OCI-LY7 (cell line): ENCODE measurements around the gene NODAL. TPM values are rescaled to one million over a fixed set of nuclear protein-coding genes. Genes with fewer than 3 reads are reported as not detected.

ENCODE experiments used
- Bru-seq: library from RNA; stranded (reverse); fragments of 400-500 nt; gene quantifications from one replicate; lab custom pipeline; 2021; lab: Mats Ljungman, UMichigan
- BruChase-seq, 2 experiments: library from RNA; stranded (reverse); fragments of 400-500 nt; gene quantifications; one replicate each; lab custom pipeline; 2021; lab: Mats Ljungman, UMichigan
- BruUV-seq: library from RNA; stranded (reverse); fragments of 400-500 nt; replicated peaks from 2 replicates; lab custom pipeline; 2021; lab: Mats Ljungman, UMichigan
- CTCF ChIA-PET: fragments of 300-600 bp; sonication (Branson Sonifier 250); formaldehyde crosslinking; loops from one replicate; lab custom pipeline; 2022; ENCODE audit warnings: antibody characterized with exemption; ENCODE audit not compliant: unreplicated experiment; lab: Charles Lee
- POLR2A ChIA-PET: fragments of 300-600 bp; sonication (Branson Sonifier 250); formaldehyde crosslinking; loops from one replicate; lab custom pipeline; 2022; ENCODE audit warnings: antibody characterized with exemption; lab: Charles Lee
- DNase-seq: peaks from one replicate; pipeline ENCODE4 v3.0.0-alpha.2; 2015; ENCODE audit warnings: low spot score
- H2AFZ ChIP-seq: fragments of 200-600 bp; sonication (generic), shearing (Covaris generic); 2 replicates; pipeline ENCODE4 v1.6.1; 2014; ENCODE audit warnings: mild to moderate bottlenecking, antibody characterized with exemption, low read length, moderate library complexity
- H3K27ac ChIP-seq: fragments of 200-600 bp; sonication (generic); 2 replicates; pipeline ENCODE4 v1.5.1; 2014; ENCODE audit warnings: mixed run types, low read depth, mild to moderate bottlenecking, moderate library complexity, low read length, inconsistent platforms; ENCODE audit not compliant: poor library complexity, severe bottlenecking
- H3K36me3 ChIP-seq: fragments of 200-600 bp; sonication (generic); 2 replicates; pipeline ENCODE4 v1.6.1; 2014; ENCODE audit warnings: mild to moderate bottlenecking, antibody characterized with exemption, low read length, moderate library complexity, mixed read lengths; ENCODE audit not compliant: insufficient read depth
- H3K4me1 ChIP-seq: fragments of 200-600 bp; sonication (generic); 2 replicates; pipeline ENCODE4 v1.5.1; 2014; ENCODE audit warnings: mild to moderate bottlenecking, low read length; ENCODE audit not compliant: insufficient read depth, poor library complexity, severe bottlenecking
- H3K4me2 ChIP-seq: fragments of 200-600 bp; sonication (generic); 2 replicates; pipeline ENCODE4 v1.6.1; 2014; ENCODE audit warnings: mild to moderate bottlenecking, low read length
- H3K4me3 ChIP-seq: fragments of 200-600 bp; sonication (generic); 2 replicates; pipeline ENCODE4 v1.5.1; 2014; ENCODE audit warnings: mild to moderate bottlenecking, low read depth, low read length; ENCODE audit not compliant: poor library complexity, severe bottlenecking
- H3K79me2 ChIP-seq: fragments of 200-600 bp; sonication (generic); 2 replicates; pipeline ENCODE4 v1.6.1; 2016; ENCODE audit warnings: low read depth, mild to moderate bottlenecking, low read length, moderate library complexity, mixed read lengths; ENCODE audit not compliant: insufficient read depth
- H3K9me2 ChIP-seq: fragments of 200-600 bp; sonication (generic); 2 replicates; pipeline ENCODE4 v1.6.1; 2016; ENCODE audit warnings: mild to moderate bottlenecking, low read length, mixed read lengths; ENCODE audit not compliant: insufficient read depth
- H3K9me3 ChIP-seq: fragments of 200-600 bp; sonication (generic); 2 replicates; pipeline ENCODE4 v1.6.1; 2014; ENCODE audit warnings: mild to moderate bottlenecking, mixed run types, low read length, mixed read lengths
- H4K20me1 ChIP-seq: fragments of 200-600 bp; sonication (generic); 2 replicates; pipeline ENCODE4 v1.6.1; 2014; ENCODE audit warnings: mild to moderate bottlenecking, antibody characterized with exemption, low read length, moderate library complexity, mixed read lengths; ENCODE audit not compliant: insufficient read depth
- EZH2phosphoT487 ChIP-seq: fragments of 200-600 bp; sonication (generic); IDR thresholded peaks from 2 replicates; pipeline ENCODE4 v1.6.1; 2018; ENCODE audit warnings: low read depth, borderline replicate concordance, mild to moderate bottlenecking, mixed run types, antibody characterized with exemption, low read length, moderate library complexity, mixed read lengths
- intact Hi-C: fragments of 100-400 bp; cut with micrococcal nuclease; formaldehyde crosslinking; loops from one replicate; pipeline ENCODE4 v1.10.0; 2022; ENCODE audit not compliant: unreplicated experiment
- long read RNA-seq: library from polyadenylated mRNA; stranded (forward); transcript quantifications from one replicate; pipeline ENCODE4 v2.0.0, GENCODE V29; 2022
- total RNA-seq, 2 experiments: library from RNA; depleted of rRNA in 1 of 2; stranded (reverse); fragments of >200 nt in 1 of 2; shearing (Covaris generic) in 1 of 2; gene quantifications; 2 replicates each; pipeline ENCODE4 v1.2.3, GENCODE V29; 2014 to 2022
- TF ChIP-seq, protein P1 (sequence below): fragments of 200-600 bp; sonication (generic); conservative IDR thresholded peaks from 2 replicates; pipeline ENCODE4 v1.5.1; 2014; ENCODE audit warnings: mild to moderate bottlenecking, antibody characterized with exemption, low read length, moderate library complexity, mixed read lengths

Gene NODAL
- total RNA-seq (2014; rRNA removed; shearing (Covaris generic)): not detected in 2 replicates
- total RNA-seq (2022): not detected in 2 replicates
- not detected for Bru-seq, nascent RNA
- not detected for BruChase-seq, experiment 1, labeled RNA remaining after a 6-hour chase
- BruChase-seq, experiment 2, labeled RNA remaining after a 2-hour chase: not detected
- long read RNA-seq, partial matches to known transcripts: 0 of 1 reads
- long read RNA-seq, other reads (novel, unspliced or antisense): 1 of 1 reads

- no peaks in the 10 kb centered on the region for H3K4me1 ChIP-seq
- no TSS peak for BruUV-seq
- no peak for DNase-seq
Measured at GRCh38 chr10:70441161-70441894, at the start of gene NODAL. TSS of gene NODAL (minus strand) at chr10:70441681. CDS start at chr10:70441667, 14 bp downstream.

DNA sequence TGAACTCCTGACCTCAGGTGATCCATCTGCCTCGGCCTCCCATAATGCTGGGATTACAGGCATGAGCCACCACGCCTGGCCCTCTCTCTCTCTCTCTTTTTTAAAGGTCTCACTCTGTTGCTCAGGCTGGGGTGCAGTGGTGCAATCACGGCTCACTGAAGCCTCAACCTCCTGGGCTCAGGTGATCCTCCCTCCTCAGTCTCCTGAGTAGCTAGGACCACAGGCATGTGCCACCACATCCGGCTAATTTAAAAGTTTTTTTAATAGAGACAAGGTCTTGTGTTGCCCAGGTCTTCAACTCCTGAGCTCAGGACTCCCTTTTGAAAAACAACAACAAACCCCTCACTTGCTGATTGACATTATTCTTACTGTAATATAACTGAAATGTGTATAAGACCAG, 48.7 kb upstream of the NODAL start:
- POLR2A ChIA-PET: interaction anchor here (1.0 to 2.2 kb wide), 9 partner anchors 9 to 86 kb away, joined by 3 to 9 read pairs (median 5); partner anchors contain the start of gene EIF4EBP2
- peak overlapping the region; percentile 95 for H3K4me2 ChIP-seq

More at GRCh38 chr10:70441161-70441894, at the start of gene NODAL:
- Histone ChIP-seq H3K9me3 (no peaks in the 10 kb centered on the region), H3K79me2 (no peaks in the 10 kb centered on the region), H4K20me1 (no peaks in the 10 kb centered on the region), H3K36me3 (no peaks in the 10 kb centered on the region), H3K4me3 (no peak within 1 kb of the TSS), H3K4me2 (no peak within 1 kb of the TSS), H3K27ac (no peak within 1 kb of the TSS), H3K9me2 (no peaks in the 10 kb centered on the region), H2AFZ (no peak within 1 kb of the TSS)
- intact Hi-C loops: no loop called here
- TF ChIP-seq, protein P1, sequence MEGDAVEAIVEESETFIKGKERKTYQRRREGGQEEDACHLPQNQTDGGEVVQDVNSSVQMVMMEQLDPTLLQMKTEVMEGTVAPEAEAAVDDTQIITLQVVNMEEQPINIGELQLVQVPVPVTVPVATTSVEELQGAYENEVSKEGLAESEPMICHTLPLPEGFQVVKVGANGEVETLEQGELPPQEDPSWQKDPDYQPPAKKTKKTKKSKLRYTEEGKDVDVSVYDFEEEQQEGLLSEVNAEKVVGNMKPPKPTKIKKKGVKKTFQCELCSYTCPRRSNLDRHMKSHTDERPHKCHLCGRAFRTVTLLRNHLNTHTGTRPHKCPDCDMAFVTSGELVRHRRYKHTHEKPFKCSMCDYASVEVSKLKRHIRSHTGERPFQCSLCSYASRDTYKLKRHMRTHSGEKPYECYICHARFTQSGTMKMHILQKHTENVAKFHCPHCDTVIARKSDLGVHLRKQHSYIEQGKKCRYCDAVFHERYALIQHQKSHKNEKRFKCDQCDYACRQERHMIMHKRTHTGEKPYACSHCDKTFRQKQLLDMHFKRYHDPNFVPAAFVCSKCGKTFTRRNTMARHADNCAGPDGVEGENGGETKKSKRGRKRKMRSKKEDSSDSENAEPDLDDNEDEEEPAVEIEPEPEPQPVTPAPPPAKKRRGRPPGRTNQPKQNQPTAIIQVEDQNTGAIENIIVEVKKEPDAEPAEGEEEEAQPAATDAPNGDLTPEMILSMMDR: no peak
- no peak for TF ChIP-seq EZH2phosphoT487
- ChIA-PET CTCF (no interaction called here), POLR2A (no interaction called here)

More for the DNA sequence above, 48.7 kb upstream of the NODAL start:
- H3K4me1 ChIP-seq: peaks cover 75% of the 10 kb centered on the region
- no peaks in the 10 kb centered on the region for H3K9me3 ChIP-seq
- CTCF ChIA-PET: interaction anchor here (1.8 kb wide), 1 partner anchor 9 kb away, joined by 12 read pairs; no protein-coding TSS in a partner anchor
- peak overlapping the region; percentile 98 for H3K27ac ChIP-seq
- intact Hi-C loops: loop anchor here (1.0 kb wide), 2 partner anchors 10 to 29 kb away; no protein-coding TSS in a partner anchor
- H3K36me3 ChIP-seq: peaks cover 42% of the 10 kb centered on the region
- TF ChIP-seq EZH2phosphoT487: no peak
- TF ChIP-seq, protein P1: no peak
- no peaks in the 10 kb centered on the region for H4K20me1 ChIP-seq
- H3K4me3 ChIP-seq: peak overlapping the region; percentile 52
- DNase-seq: peak; percentile 87
- BruUV-seq: no TSS peak
- no peaks in the 10 kb centered on the region for H3K9me2 ChIP-seq
- peaks cover 71% of the 10 kb centered on the region for H3K79me2 ChIP-seq
- no peak overlapping the region for H2AFZ ChIP-seq
